IMR-90 (cell line): ENCODE measurements around the gene CTBP1.

Source experiments
- CTCF ChIP-seq: conservative IDR thresholded peaks from 2 replicates; pipeline ENCODE4 v1.5.1; 2012; ENCODE audit warnings: mild to moderate bottlenecking, low read depth, low read length, improper control_type of control experiment
- POLR2A ChIP-seq: IDR thresholded peaks from 2 replicates; pipeline ENCODE4 v1.6.1; 2012; ENCODE audit warnings: mild to moderate bottlenecking, low read depth, low read length
- RAD21 ChIP-seq: IDR thresholded peaks from 2 replicates; pipeline ENCODE4 v1.6.1; 2012; ENCODE audit warnings: low read length, improper control_type of control experiment
- RFX5 ChIP-seq: IDR thresholded peaks from 2 replicates; pipeline ENCODE4 v1.8.0; 2012; ENCODE audit warnings: low read depth, mild to moderate bottlenecking, low read length, moderate library complexity

GRCh38 chr4:1222938-1223690 is 25.8 kb downstream of the CTBP1 start:
- TF ChIP-seq RFX5 (no peak), CTCF (no peak), RAD21 (no peak), POLR2A (no peak)
